Measurements from ENCODE around the gene TLX2.

- no peak for TF ChIP-seq CTCF (IDR thresholded peaks at IDR 0.05)
- TF ChIP-seq POLR2A (IDR thresholded peaks at IDR 0.05): no peak
Observed at GRCh38 chr2:74551530-74551929, 37.3 kb downstream of the TLX2 start.
